OCI-LY7 (cell line): ENCODE measurements around the gene TRIM3.

Experiments used
- EZH2phosphoT487 ChIP-seq: fragments of 200-600 bp; sonication (generic); IDR thresholded peaks from 2 replicates; pipeline ENCODE4 v1.6.1; 2018; ENCODE audit warnings: low read depth, borderline replicate concordance, mild to moderate bottlenecking, mixed run types, antibody characterized with exemption, low read length, moderate library complexity, mixed read lengths
- TF ChIP-seq, protein P1 (sequence below): fragments of 200-600 bp; sonication (generic); conservative IDR thresholded peaks from 2 replicates; pipeline ENCODE4 v1.5.1; 2014; ENCODE audit warnings: mild to moderate bottlenecking, antibody characterized with exemption, low read length, moderate library complexity, mixed read lengths

GRCh38 chr11:6448574-6448973 lies 25.2 kb downstream of the TRIM3 start:
- TF ChIP-seq, protein P1, sequence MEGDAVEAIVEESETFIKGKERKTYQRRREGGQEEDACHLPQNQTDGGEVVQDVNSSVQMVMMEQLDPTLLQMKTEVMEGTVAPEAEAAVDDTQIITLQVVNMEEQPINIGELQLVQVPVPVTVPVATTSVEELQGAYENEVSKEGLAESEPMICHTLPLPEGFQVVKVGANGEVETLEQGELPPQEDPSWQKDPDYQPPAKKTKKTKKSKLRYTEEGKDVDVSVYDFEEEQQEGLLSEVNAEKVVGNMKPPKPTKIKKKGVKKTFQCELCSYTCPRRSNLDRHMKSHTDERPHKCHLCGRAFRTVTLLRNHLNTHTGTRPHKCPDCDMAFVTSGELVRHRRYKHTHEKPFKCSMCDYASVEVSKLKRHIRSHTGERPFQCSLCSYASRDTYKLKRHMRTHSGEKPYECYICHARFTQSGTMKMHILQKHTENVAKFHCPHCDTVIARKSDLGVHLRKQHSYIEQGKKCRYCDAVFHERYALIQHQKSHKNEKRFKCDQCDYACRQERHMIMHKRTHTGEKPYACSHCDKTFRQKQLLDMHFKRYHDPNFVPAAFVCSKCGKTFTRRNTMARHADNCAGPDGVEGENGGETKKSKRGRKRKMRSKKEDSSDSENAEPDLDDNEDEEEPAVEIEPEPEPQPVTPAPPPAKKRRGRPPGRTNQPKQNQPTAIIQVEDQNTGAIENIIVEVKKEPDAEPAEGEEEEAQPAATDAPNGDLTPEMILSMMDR, result no peak
- no peak for TF ChIP-seq EZH2phosphoT487
